Mesenchymal stem cell (in vitro differentiated cells and primary cell): ENCODE results near the gene ZNF652.
A peak's percentile ranks its signal among the peaks of the same experiment; 100 is the strongest.

Experiments
- DNase-seq: peaks from one replicate; pipeline ENCODE4 v3.0.0-alpha.2; 2013
- H2AFZ ChIP-seq: one replicate; pipeline ENCODE4 v1.6.1; 2013; ENCODE audit warnings: low read depth, mild to moderate bottlenecking, control low read depth, inconsistent platforms, low read length, moderate library complexity
- H2AK5ac ChIP-seq: 2 replicates; pipeline ENCODE4 v1.6.1; 2013; ENCODE audit warnings: low read length, moderate library complexity, mild to moderate bottlenecking, inconsistent platforms; ENCODE audit not compliant: severe bottlenecking
- H2BK120ac ChIP-seq: one replicate; pipeline ENCODE4 v1.6.1; 2013; ENCODE audit warnings: low read depth, mild to moderate bottlenecking, inconsistent platforms, low read length, moderate library complexity
- H2BK12ac ChIP-seq, 2 experiments: one replicate each; pipeline ENCODE4 v1.6.1; 2013; ENCODE audit warnings: inconsistent platforms in 2 of 2, low read length in 2 of 2, mild to moderate bottlenecking in 2 of 2, moderate library complexity in 2 of 2, control low read depth in 1 of 2
- H2BK15ac ChIP-seq: one replicate; pipeline ENCODE4 v1.6.1; 2013; ENCODE audit warnings: mild to moderate bottlenecking, low read depth, inconsistent platforms; ENCODE audit not compliant: poor library complexity, severe bottlenecking
- H2BK5ac ChIP-seq: 2 replicates; pipeline ENCODE4 v1.6.1; 2013; ENCODE audit warnings: low read depth, mild to moderate bottlenecking, low read length, control low read depth, inconsistent platforms; ENCODE audit not compliant: poor library complexity, severe bottlenecking
- H3K14ac ChIP-seq, 2 experiments: one replicate each; pipeline ENCODE4 v1.6.1; 2013; ENCODE audit warnings: inconsistent platforms in 2 of 2, low read length in 2 of 2, control low read depth in 1 of 2, mild to moderate bottlenecking in 1 of 2, moderate library complexity in 1 of 2
- H3K18ac ChIP-seq, 2 experiments: one replicate each; pipeline ENCODE4 v1.6.1; 2013; ENCODE audit warnings: inconsistent platforms in 2 of 2, low read length in 2 of 2, control low read depth in 1 of 2, low read depth in 1 of 2, mild to moderate bottlenecking in 1 of 2
- H3K23ac ChIP-seq, 2 experiments: one replicate each; pipeline ENCODE4 v1.6.1; 2013; ENCODE audit warnings: inconsistent platforms in 2 of 2, low read length in 2 of 2, mild to moderate bottlenecking in 2 of 2, moderate library complexity in 2 of 2, control low read depth in 1 of 2
- H3K27ac ChIP-seq: 2 replicates; pipeline ENCODE4 v1.5.1; 2013; ENCODE audit warnings: mild to moderate bottlenecking, moderate library complexity, low read length, control low read depth, inconsistent platforms; ENCODE audit not compliant: poor library complexity, severe bottlenecking
- H3K27me3 ChIP-seq, 2 experiments: 2 replicates each; pipeline versions ENCODE4 v1.6.1 to v1.7.0; 2013; ENCODE audit warnings: low read length in 2 of 2, mild to moderate bottlenecking in 2 of 2, moderate library complexity in 2 of 2, control low read depth in 1 of 2, inconsistent platforms in 1 of 2; ENCODE audit not compliant: control insufficient read depth in 1 of 2, insufficient read depth in 1 of 2
- H3K36me3 ChIP-seq, 2 experiments: 2 replicates each; pipeline versions ENCODE4 v1.6.1 to v1.7.0; 2013; ENCODE audit warnings: low read length in 2 of 2, control low read depth in 1 of 2, inconsistent platforms in 1 of 2, low read depth in 1 of 2, mild to moderate bottlenecking in 1 of 2; ENCODE audit not compliant: insufficient read depth in 2 of 2, control insufficient read depth in 1 of 2
- H3K4ac ChIP-seq, 2 experiments: one replicate each; pipeline ENCODE4 v1.6.1; 2013; ENCODE audit warnings: inconsistent platforms in 2 of 2, low read length in 2 of 2, mild to moderate bottlenecking in 2 of 2, moderate library complexity in 2 of 2, control low read depth in 1 of 2, low read depth in 1 of 2
- H3K4me1 ChIP-seq: 2 replicates; pipeline ENCODE4 v1.6.1; 2013; ENCODE audit warnings: low read depth, low read length, control low read depth; ENCODE audit not compliant: control insufficient read depth, insufficient read depth
- H3K4me2 ChIP-seq: 2 replicates; pipeline ENCODE4 v1.6.1; 2013; ENCODE audit warnings: low read length, mild to moderate bottlenecking, inconsistent platforms; ENCODE audit not compliant: poor library complexity, severe bottlenecking
- H3K4me3 ChIP-seq, 2 experiments: 2 replicates each; pipeline versions ENCODE4 v1.5.1 to v1.7.0; 2013; ENCODE audit warnings: low read length in 2 of 2, mild to moderate bottlenecking in 2 of 2, control low read depth in 1 of 2, low read depth in 1 of 2; ENCODE audit not compliant: insufficient read depth in 1 of 2
- H3K79me1 ChIP-seq: replicated peaks from 2 replicates; pipeline ENCODE4 v1.6.1; 2013; ENCODE audit warnings: mild to moderate bottlenecking, control low read depth, low read length, inconsistent platforms; ENCODE audit not compliant: poor library complexity, severe bottlenecking
- H3K9ac ChIP-seq: 2 replicates; pipeline ENCODE4 v1.7.0; 2013; ENCODE audit warnings: mild to moderate bottlenecking, low read length, moderate library complexity
- H3K9me3 ChIP-seq: 2 replicates; pipeline ENCODE4 v1.7.0; 2013; ENCODE audit warnings: mild to moderate bottlenecking, low read length; ENCODE audit not compliant: control insufficient read depth
- H4K8ac ChIP-seq: one replicate; pipeline ENCODE4 v1.6.1; 2013; ENCODE audit warnings: inconsistent platforms, mild to moderate bottlenecking, low read length, moderate library complexity
- H4K91ac ChIP-seq: one replicate; pipeline ENCODE4 v1.6.1; 2013; ENCODE audit warnings: mild to moderate bottlenecking, low read length, inconsistent platforms
- WGBS: methylation state at CpG from one replicate; pipeline ENCODE4 v1.1.7; 2013; ENCODE audit warnings: mixed read lengths; 5-methylcytosine and 5-hydroxymethylcytosine counted together

ZNF652 gene

DNA sequence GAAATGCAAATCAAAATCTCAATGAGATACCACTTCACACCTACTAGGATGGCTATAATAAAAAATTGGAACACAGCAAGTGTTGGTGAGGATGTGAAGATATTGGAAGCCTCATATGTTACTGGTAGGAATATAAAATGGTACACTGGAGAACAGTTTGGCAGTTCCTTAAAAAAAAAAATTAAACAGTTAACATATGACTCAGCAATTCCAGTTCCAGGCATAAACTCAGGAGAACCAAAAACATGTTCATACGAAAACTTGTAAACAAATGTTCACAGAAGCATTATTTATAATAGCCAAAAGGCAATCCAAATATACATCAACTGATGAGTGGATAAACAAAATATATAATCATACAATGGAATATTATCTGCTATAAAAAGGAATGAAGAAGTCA, 28.2 kb downstream of the ZNF652 start:
- H2BK12ac ChIP-seq: no peak overlapping the region
- no peak overlapping the region for H2AK5ac ChIP-seq
- H3K4me1 ChIP-seq: peaks cover 5% of the 10 kb centered on the region
- no peak overlapping the region for H3K9ac ChIP-seq
- no peak overlapping the region for H3K14ac ChIP-seq
- no peak overlapping the region for H2BK5ac ChIP-seq
- H2BK120ac ChIP-seq: no peak overlapping the region
- H3K4me3 ChIP-seq: no peak overlapping the region
- no peak overlapping the region for H2AFZ ChIP-seq
- H3K18ac ChIP-seq: no peak overlapping the region
- no peak overlapping the region for H3K4me2 ChIP-seq
- H2BK15ac ChIP-seq: no peak overlapping the region
- no peak overlapping the region for H3K4ac ChIP-seq
- no peak overlapping the region for H3K27ac ChIP-seq
- no peaks in the 10 kb centered on the region for H3K36me3 ChIP-seq
- H3K9me3 ChIP-seq: no peaks in the 10 kb centered on the region
- WGBS: 0% methylated on average over 1 of the region's 1 CpG
- no peaks in the 10 kb centered on the region for H3K27me3 ChIP-seq
- H4K8ac ChIP-seq: no peak overlapping the region
- no peak overlapping the region for H3K23ac ChIP-seq
- H4K91ac ChIP-seq: no peak overlapping the region
- peak; percentile 60 for DNase-seq
- H3K79me1 ChIP-seq: peaks cover 20% of the 10 kb centered on the region

DNA sequence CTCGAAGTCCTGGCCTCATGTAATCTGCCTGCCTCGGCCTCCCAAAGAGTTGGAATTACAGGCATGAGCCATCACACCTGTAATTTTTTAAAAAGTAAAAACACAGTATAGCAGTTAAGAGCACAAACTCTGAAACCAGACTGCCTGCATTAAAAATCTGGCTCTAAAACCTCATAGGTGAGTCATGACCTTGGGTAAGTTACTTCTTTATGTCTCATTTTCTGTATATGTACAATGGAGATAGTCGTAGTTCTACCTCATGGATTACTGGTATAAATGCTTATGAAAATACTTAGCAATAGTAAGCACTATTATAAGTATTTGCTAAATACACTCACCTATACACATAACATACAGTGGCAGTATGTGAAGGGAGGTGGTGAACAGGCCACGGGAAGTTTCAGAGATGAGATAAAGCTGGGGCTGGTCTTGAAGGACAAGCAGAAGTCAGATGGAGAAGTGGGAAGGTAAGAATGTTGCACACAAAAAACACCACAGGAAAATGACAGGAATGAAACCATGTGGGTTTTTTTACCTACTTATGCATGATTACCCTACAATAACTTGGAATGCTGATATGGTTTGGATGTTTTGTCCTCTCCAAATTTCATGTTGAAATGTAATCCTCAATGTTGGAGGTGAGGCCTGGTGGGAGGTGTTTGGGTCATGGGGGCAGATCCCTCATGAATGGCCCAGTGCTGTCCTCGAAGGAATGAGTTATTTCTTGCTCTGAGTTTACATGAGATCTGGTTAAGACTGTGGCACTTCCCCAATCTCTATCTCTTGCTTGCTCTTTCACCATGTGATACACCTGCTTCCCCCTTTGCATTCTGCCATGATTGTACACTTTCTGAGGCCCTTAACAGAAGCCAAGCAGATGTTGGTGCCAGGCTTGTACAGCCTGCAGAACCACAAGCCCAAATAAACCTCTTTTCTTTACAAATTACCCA, 33.9 kb downstream of the ZNF652 start:
- Histone ChIP-seq H3K36me3 (no peaks in the 10 kb centered on the region), H3K18ac (no peak overlapping the region), H3K27ac (no peak overlapping the region), H3K27me3 (no peaks in the 10 kb centered on the region), H3K4me2 (no peak overlapping the region), H3K9me3 (no peaks in the 10 kb centered on the region), H2BK5ac (no peak overlapping the region), H2BK120ac (no peak overlapping the region), H4K91ac (no peak overlapping the region), H4K8ac (no peak overlapping the region), H2BK12ac (no peak overlapping the region), H3K4me1 (peaks cover 5% of the 10 kb centered on the region), H2AK5ac (no peak overlapping the region), H3K79me1 (peaks cover 34% of the 10 kb centered on the region), H3K23ac (no peak overlapping the region), H2AFZ (no peak overlapping the region), H3K9ac (no peak overlapping the region), H3K4me3 (no peak overlapping the region), H3K14ac (no peak overlapping the region), H2BK15ac (no peak overlapping the region), H3K4ac (no peak overlapping the region)
- 97% methylated on average over 4 of the region's 5 CpGs for WGBS
- DNase-seq: no peak

DNA sequence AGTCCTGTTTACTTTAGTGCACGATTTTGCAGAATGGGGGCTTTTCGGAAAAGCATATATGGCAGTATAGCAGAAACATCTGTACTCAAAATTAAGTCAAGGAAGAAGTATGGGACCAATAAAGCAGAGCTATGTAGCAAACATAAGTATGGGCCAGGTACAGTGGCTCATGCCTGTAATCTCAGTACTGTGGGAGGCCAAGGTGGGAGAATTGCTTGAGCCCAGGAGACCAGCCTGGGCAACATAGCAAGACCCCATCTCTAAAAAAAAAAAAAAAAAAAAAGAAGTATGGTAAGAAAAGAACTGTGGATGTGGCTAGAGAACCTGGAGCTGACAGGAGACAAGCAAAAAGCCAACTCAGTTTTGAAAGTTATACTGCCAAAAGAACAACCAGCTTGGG, 36.1 kb downstream of the ZNF652 start:
- no peak overlapping the region for H3K4me3 ChIP-seq
- no peak overlapping the region for H3K27ac ChIP-seq
- H2BK5ac ChIP-seq: no peak overlapping the region
- no peak overlapping the region for H3K18ac ChIP-seq
- H3K9ac ChIP-seq: no peak overlapping the region
- H3K23ac ChIP-seq: no peak overlapping the region
- H3K4me1 ChIP-seq: peaks cover 5% of the 10 kb centered on the region
- 97% methylated on average over 2 of the region's 2 CpGs for WGBS
- H2AFZ ChIP-seq: no peak overlapping the region
- H2BK12ac ChIP-seq: no peak overlapping the region
- H4K8ac ChIP-seq: no peak overlapping the region
- H3K36me3 ChIP-seq: no peaks in the 10 kb centered on the region
- peaks cover 30% of the 10 kb centered on the region for H3K79me1 ChIP-seq
- H3K4ac ChIP-seq: no peak overlapping the region
- H3K9me3 ChIP-seq: no peaks in the 10 kb centered on the region
- H4K91ac ChIP-seq: no peak overlapping the region
- no peak overlapping the region for H3K4me2 ChIP-seq
- no peak for DNase-seq
- no peak overlapping the region for H2AK5ac ChIP-seq
- H2BK120ac ChIP-seq: no peak overlapping the region
- no peaks in the 10 kb centered on the region for H3K27me3 ChIP-seq
- H2BK15ac ChIP-seq: no peak overlapping the region
- no peak overlapping the region for H3K14ac ChIP-seq

GRCh38 chr17:49318435-49318965, 43.5 kb downstream of the ZNF652 start:
- Histone ChIP-seq H3K4me1 (no peaks in the 10 kb centered on the region), H4K91ac (no peak overlapping the region), H3K4ac (no peak overlapping the region), H2AFZ (no peak overlapping the region), H3K18ac (no peak overlapping the region), H2BK120ac (no peak overlapping the region), H3K9me3 (no peaks in the 10 kb centered on the region), H4K8ac (no peak overlapping the region), H3K36me3 (peaks cover 5 to 7% of the 10 kb centered on the region in 2 experiments), H3K23ac (no peak overlapping the region), H3K9ac (no peak overlapping the region), H2AK5ac (no peak overlapping the region), H2BK5ac (no peak overlapping the region), H3K79me1 (peaks cover 15% of the 10 kb centered on the region), H2BK15ac (no peak overlapping the region), H3K4me2 (no peak overlapping the region), H3K4me3 (no peak overlapping the region), H3K14ac (no peak overlapping the region), H3K27ac (no peak overlapping the region), H3K27me3 (no peaks in the 10 kb centered on the region), H2BK12ac (no peak overlapping the region)
- no peak for DNase-seq
- WGBS: 98% methylated on average over 4 of the region's 6 CpGs
